Activated CD4-positive, alpha-beta memory T cell treated with anti-CD3 and anti-CD28 coated beads for 36 hours (primary cell): Measurements from ENCODE around the gene TFDP1. TPM values are rescaled to one million over a fixed set of nuclear protein-coding genes. Genes with fewer than 3 reads are reported as not detected.

ENCODE experiments used
- CTCF ChIA-PET: fragments of 350-600 bp; sonication (Branson Sonifier 250); formaldehyde crosslinking; loops from one replicate; lab custom pipeline; 2021; ENCODE audit warnings: antibody characterized with exemption, inconsistent platforms; lab: Charles Lee
- POLR2A ChIA-PET: fragments of 350-600 bp; sonication (Branson Sonifier 250); formaldehyde crosslinking; loops from one replicate; lab custom pipeline; 2021; ENCODE audit warnings: antibody characterized with exemption; lab: Charles Lee
- DNase-seq: peaks from one replicate; pipeline ENCODE4 v3.0.0-alpha.2; 2020
- H3K27ac Mint-ChIP-seq: one replicate; pipeline ENCODE4 v1.8.0; 2021; ENCODE audit warnings: mixed read lengths
- H3K27me3 Mint-ChIP-seq: one replicate; pipeline ENCODE4 v1.8.0; 2021; ENCODE audit warnings: mixed read lengths
- H3K36me3 Mint-ChIP-seq: one replicate; pipeline ENCODE4 v1.8.0; 2021; ENCODE audit warnings: mixed read lengths
- H3K4me1 Mint-ChIP-seq: one replicate; pipeline ENCODE4 v1.8.0; 2021; ENCODE audit warnings: low read depth, mixed read lengths
- H3K4me3 Mint-ChIP-seq: one replicate; pipeline ENCODE4 v1.8.0; 2021; ENCODE audit warnings: mild to moderate bottlenecking, mixed read lengths
- H3K9me3 Mint-ChIP-seq: one replicate; pipeline ENCODE4 v1.8.0; 2021; ENCODE audit warnings: mixed read lengths
- intact Hi-C: fragments of 100-400 bp; cut with micrococcal nuclease; formaldehyde crosslinking; loops from one replicate; pipeline ENCODE4 v1.15.1; 2023
- total RNA-seq, 2 experiments: library from RNA; stranded (reverse); gene quantifications; one replicate each; pipeline ENCODE4 v1.2.3, GENCODE V29; 2021

TFDP1 gene
- total RNA-seq, 2 experiments from 2014 or later = 149 to 156 TPM

- CTCF ChIA-PET = no interaction called here
- intact Hi-C loops = no loop called here
- POLR2A ChIA-PET = no interaction called here
- DNase-seq = peak; percentile 8
- no peaks in the 10 kb centered on the region for H3K36me3 Mint-ChIP-seq
- no peaks in the 10 kb centered on the region for H3K9me3 Mint-ChIP-seq
- no peak overlapping the region for H3K27ac Mint-ChIP-seq
- peaks cover 4% of the 10 kb centered on the region for H3K4me1 Mint-ChIP-seq
- H3K4me3 Mint-ChIP-seq = no peak overlapping the region
- no peaks in the 10 kb centered on the region for H3K27me3 Mint-ChIP-seq
These were observed 70.9 kb downstream of the TFDP1 start for GRCh38 chr13:113655346-113656002.

- CTCF ChIA-PET = no interaction called here
- Mint-ChIP-seq H3K27me3 (no peaks in the 10 kb centered on the region), H3K4me1 (peaks cover 4% of the 10 kb centered on the region), H3K27ac (no peak overlapping the region), H3K4me3 (no peak overlapping the region), H3K9me3 (peaks cover 5% of the 10 kb centered on the region), H3K36me3 (no peaks in the 10 kb centered on the region)
- POLR2A ChIA-PET = no interaction called here
- DNase-seq = peak; percentile 6
- intact Hi-C loops = no loop called here
These were observed 71.5 kb downstream of the TFDP1 start for GRCh38 chr13:113656003-113656588.

GRCh38 chr13:113656831-113657671 is 72.5 kb downstream of the TFDP1 start:
- peaks cover 14% of the 10 kb centered on the region for H3K9me3 Mint-ChIP-seq
- no peak overlapping the region for H3K4me3 Mint-ChIP-seq
- peaks cover 4% of the 10 kb centered on the region for H3K4me1 Mint-ChIP-seq
- peak; percentile 6 for DNase-seq
- H3K36me3 Mint-ChIP-seq = no peaks in the 10 kb centered on the region
- H3K27ac Mint-ChIP-seq = no peak overlapping the region
- H3K27me3 Mint-ChIP-seq = no peaks in the 10 kb centered on the region
- intact Hi-C loops = no loop called here
- CTCF ChIA-PET = no interaction called here
- POLR2A ChIA-PET = no interaction called here

GRCh38 chr13:113657851-113658741 is 73.5 kb downstream of the TFDP1 start, which contains the start of gene ATP4B:
Gene ATP4B, minus strand, starts transcription at chr13:113658198. Its CDS starts 54 bp downstream, at chr13:113658144.
- H3K4me1 Mint-ChIP-seq = peaks cover 4% of the 10 kb centered on the region
- no peaks in the 10 kb centered on the region for H3K27me3 Mint-ChIP-seq
- peak; percentile 4 for DNase-seq
- no peak within 1 kb of the TSS for H3K27ac Mint-ChIP-seq
- no peak within 1 kb of the TSS for H3K4me3 Mint-ChIP-seq
- ChIA-PET CTCF (no interaction called here), POLR2A (no interaction called here)
- H3K36me3 Mint-ChIP-seq = no peaks in the 10 kb centered on the region
- H3K9me3 Mint-ChIP-seq = peaks cover 17% of the 10 kb centered on the region
- intact Hi-C loops = no loop called here

GRCh38 chr13:113658836-113659235 is 74.3 kb downstream of the TFDP1 start:
- CTCF ChIA-PET = no interaction called here
- intact Hi-C loops = no loop called here
- Mint-ChIP-seq H3K4me3 (no peak overlapping the region), H3K9me3 (peaks cover 17% of the 10 kb centered on the region), H3K27ac (no peak overlapping the region), H3K36me3 (no peaks in the 10 kb centered on the region), H3K27me3 (no peaks in the 10 kb centered on the region), H3K4me1 (peaks cover 1% of the 10 kb centered on the region)
- POLR2A ChIA-PET = no interaction called here
- DNase-seq = peak; percentile 7

GRCh38 chr13:113659337-113659736 is 74.8 kb downstream of the TFDP1 start:
- no peaks in the 10 kb centered on the region for H3K27me3 Mint-ChIP-seq
- no peak overlapping the region for H3K27ac Mint-ChIP-seq
- no peak for DNase-seq
- ChIA-PET POLR2A (no interaction called here), CTCF (no interaction called here)
- intact Hi-C loops = no loop called here
- peaks cover 17% of the 10 kb centered on the region for H3K9me3 Mint-ChIP-seq
- H3K4me1 Mint-ChIP-seq = no peaks in the 10 kb centered on the region
- no peak overlapping the region for H3K4me3 Mint-ChIP-seq
- H3K36me3 Mint-ChIP-seq = no peaks in the 10 kb centered on the region

- ChIA-PET POLR2A (no interaction called here), CTCF (no interaction called here)
- Mint-ChIP-seq H3K4me3 (no peak overlapping the region), H3K27ac (no peak overlapping the region), H3K9me3 (peaks cover 17% of the 10 kb centered on the region), H3K27me3 (peaks cover 2% of the 10 kb centered on the region), H3K4me1 (no peaks in the 10 kb centered on the region), H3K36me3 (no peaks in the 10 kb centered on the region)
- DNase-seq = no peak
- intact Hi-C loops = no loop called here
These were observed 75.5 kb downstream of the TFDP1 start for GRCh38 chr13:113660066-113660465.

- peaks cover 2% of the 10 kb centered on the region for H3K27me3 Mint-ChIP-seq
- no peaks in the 10 kb centered on the region for H3K36me3 Mint-ChIP-seq
- H3K9me3 Mint-ChIP-seq = peaks cover 17% of the 10 kb centered on the region
- POLR2A ChIA-PET = no interaction called here
- CTCF ChIA-PET = interaction anchor here (1.5 kb wide), 1 partner anchor 63 kb away, joined by 4 read pairs; no protein-coding TSS in a partner anchor
- intact Hi-C loops = no loop called here
- no peaks in the 10 kb centered on the region for H3K4me1 Mint-ChIP-seq
- no peak overlapping the region for H3K27ac Mint-ChIP-seq
- DNase-seq = no peak
- no peak overlapping the region for H3K4me3 Mint-ChIP-seq
These were observed 77.0 kb downstream of the TFDP1 start for GRCh38 chr13:113661509-113661908.

GRCh38 chr13:113663934-113664333 is 79.4 kb downstream of the TFDP1 start:
- Mint-ChIP-seq H3K9me3 (peaks cover 17% of the 10 kb centered on the region), H3K4me1 (no peaks in the 10 kb centered on the region), H3K27me3 (peaks cover 2% of the 10 kb centered on the region), H3K36me3 (no peaks in the 10 kb centered on the region), H3K4me3 (no peak overlapping the region), H3K27ac (no peak overlapping the region)
- ChIA-PET POLR2A (no interaction called here), CTCF (no interaction called here)
- no peak for DNase-seq
- intact Hi-C loops = no loop called here

GRCh38 chr13:113664751-113665596 is 80.4 kb downstream of the TFDP1 start:
- ChIA-PET CTCF (interaction anchor here (0.6 to 1.6 kb wide), 2 partner anchors 58 to 541 kb away, joined by 3 to 4 read pairs; no protein-coding TSS in a partner anchor), POLR2A (no interaction called here)
- Mint-ChIP-seq H3K36me3 (no peaks in the 10 kb centered on the region), H3K4me3 (no peak overlapping the region), H3K27ac (no peak overlapping the region), H3K4me1 (no peaks in the 10 kb centered on the region), H3K9me3 (peaks cover 17% of the 10 kb centered on the region), H3K27me3 (peaks cover 2% of the 10 kb centered on the region)
- DNase-seq = peak; percentile 7
- intact Hi-C loops = no loop called here
